Measurements from ENCODE around the gene CHST6.
"Not testable (repeated sequence)": the region's sequence is repeated elsewhere in the genome, so short reads cannot be mapped to it uniquely, and the experiment has no call there.

The CHST6 gene

DNA sequence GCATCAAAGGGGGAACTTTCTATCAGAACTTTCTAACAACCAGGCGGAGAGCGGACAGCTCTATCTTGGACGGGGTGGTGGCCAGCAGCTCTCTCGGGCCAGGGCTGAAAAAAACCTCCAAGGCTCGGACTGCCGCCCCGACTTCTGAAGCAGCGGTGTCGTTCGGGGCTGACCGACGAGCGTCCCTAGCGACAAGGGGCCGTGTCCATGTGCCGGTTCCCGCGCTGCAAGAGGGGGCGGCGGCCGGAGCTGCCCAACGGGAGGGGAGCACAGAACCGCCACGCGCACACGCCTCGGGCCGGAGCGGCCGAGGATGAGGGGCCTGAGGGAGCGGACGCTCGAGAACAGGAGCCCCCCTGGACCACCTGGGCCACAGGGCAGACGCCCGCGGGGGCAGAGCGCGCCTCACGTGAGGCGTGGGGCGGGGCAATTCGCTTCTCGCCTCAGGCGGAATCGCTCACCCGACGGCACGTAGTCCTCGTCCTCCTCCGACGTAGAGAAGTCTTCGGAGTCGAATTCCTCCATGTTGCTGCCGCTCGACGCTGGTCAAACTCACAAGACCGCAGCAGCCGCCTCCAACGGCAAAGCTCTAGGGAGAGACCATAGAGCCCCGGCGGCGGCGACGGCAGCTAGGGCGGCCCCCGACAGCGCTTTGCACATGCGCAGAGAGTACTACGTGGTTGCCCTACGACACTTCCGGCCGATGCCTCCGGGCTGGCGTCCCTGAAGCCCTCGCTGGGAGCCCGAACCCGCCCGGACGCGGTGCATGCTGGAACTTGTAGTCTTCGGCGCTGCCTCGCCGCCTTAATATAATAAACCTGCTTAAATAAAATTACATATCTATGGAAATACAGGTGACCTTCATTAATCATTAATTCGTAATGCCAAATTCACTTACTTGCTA lies 62.2 kb downstream of the CHST6 start, which contains the start of gene CFDP1:
Gene CFDP1, minus strand, starts transcription at position 676 of the 904 bp plus-strand sequence. Its CDS starts 151 bp downstream, at position 525.
- DNase-seq = peak; percentile 97

DNA sequence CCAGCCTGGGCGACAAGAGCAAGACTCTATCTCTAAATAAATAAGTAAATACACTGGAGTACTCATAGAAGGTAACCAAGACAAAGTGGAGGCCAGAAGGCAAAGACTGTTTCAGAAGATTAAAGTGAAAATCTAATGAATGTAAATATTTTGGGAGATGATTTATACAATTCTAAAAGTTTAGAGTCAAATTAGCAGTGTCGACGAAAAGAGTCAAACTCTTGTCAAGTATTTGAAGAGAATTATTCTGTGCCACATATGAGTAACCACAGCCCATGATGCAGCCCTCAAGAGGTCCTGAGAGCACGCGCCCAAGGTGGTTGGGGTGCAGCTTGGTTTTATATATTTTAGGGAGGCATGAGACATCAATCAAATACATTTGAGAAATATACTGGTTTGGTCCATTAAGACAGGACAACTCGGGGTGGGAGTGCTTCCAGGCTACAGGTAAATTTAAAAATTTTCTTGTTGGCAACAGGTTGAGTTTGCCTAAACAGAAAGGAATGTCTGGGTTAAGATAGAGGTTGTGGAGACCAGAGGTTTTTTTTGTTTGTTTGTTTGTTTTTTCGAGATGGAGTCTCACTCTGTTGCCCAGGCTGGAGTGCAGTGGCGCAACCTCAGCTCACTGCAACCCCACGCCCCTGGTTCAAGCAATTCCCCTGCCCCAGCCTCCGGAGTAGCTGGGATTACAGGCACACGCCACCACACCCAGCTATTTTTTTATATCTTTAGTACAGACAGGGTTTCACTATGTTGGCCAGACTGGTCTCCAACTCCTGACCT lies 65.4 kb downstream of the CHST6 start:
- DNase-seq = no peak

DNA sequence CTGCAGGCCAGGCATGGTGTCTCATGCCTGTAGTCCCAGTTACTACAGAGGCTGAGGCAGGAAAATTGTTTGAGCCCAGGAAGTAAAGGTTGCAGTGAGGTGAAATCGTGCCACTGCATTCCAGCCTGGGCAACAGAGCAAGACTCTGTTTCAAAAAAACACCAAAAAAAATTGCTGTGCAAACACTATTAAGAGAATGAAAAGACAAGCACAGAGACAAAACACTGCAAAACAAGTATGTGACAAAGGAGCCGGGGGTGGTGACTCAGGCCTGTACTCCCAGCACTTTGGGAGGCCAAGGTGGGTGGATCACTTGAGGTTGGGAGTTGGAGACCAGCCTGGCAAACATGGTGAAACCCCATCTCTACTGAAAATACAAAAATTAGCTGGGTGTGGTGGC lies 68.7 kb downstream of the CHST6 start:
- peak; percentile 25 for DNase-seq

DNA sequence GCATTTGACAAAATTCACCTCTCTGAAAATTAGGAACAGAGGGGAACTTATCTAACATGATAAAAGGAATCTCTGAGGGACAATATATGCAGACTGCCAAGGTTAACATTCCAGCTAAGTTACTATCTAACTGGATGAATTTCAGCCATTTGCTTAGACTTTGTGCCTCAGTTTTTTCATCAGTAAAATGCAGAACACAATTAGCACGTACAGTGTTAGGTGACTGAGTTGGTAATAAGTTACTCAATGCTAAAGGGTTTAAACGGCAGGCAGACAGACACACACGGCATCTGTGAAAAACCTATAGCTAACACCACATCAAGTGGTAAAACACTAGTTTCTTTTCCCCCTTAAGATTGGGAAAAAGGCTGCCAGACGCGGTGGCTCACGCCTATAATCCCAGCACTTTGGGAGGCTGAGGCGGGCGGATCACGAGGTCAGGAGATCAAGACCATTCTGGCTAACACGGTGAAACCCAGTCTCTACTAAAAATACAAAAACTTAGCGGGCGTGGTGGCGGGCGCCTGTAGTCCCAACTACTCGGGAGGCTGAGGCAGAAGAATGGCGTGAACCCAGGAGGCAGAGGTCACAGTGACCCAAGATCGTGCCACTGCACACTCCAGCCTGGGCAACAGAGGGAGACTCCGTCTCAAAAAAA lies 71.0 kb downstream of the CHST6 start:
- not testable (repeated sequence) for DNase-seq

DNA sequence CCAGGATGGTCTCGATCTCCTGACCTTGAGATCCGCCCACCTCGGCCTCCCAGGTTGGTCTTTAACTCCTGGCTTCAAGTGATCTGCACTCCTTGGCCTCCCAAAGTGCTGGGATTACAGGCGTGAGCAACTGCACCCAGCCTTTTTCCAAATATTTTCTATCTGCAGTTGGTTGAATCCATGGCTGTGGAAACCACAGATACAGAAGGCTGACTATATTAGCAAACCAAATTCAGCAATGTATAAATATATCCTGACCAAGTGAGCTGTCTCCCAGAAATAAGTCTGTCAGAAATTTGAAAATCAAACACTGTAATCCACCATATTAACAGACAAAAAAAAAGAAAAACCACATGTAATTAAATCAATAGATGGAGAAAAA lies 71.5 kb downstream of the CHST6 start:
- DNase-seq = no peak

Measured in stimulated activated CD4-positive, alpha-beta T cell treated with anti-CD3 and anti-CD28 coated beads, Interleukin-15, amount 100 ng/mL, for 24 hours (primary cell).